SK-N-SH treated with all-trans-retinoic acid at 6 μM for 48 hours (cell line): Measurements from ENCODE around the gene ERBB3.
A peak's percentile ranks its signal among the peaks of the same experiment; 100 is the strongest.

ENCODE experiments used
- ATAC-seq: fragments of 200-7000 bp; cut with Tn5 transposase; 3 replicates; pipeline ENCODE4 v1.9.1; 2020; ENCODE audit warnings: mild to moderate bottlenecking, moderate library complexity
- CREB5 ChIP-seq: fragments of 250-450 bp; sonication (Bioruptor Pico); IDR thresholded peaks from 2 replicates; pipeline ENCODE4 v1.5.1; 2020; ENCODE audit warnings: low read depth, mild to moderate bottlenecking, moderate library complexity
- CSDC2 ChIP-seq: fragments of 250-450 bp; sonication (Bioruptor Pico); IDR thresholded peaks from 2 replicates; pipeline ENCODE4 v1.5.0; 2020; ENCODE audit warnings: mild to moderate bottlenecking, moderate library complexity
- CSRNP3 ChIP-seq: fragments of 250-450 bp; sonication (Bioruptor Pico); IDR thresholded peaks from 2 replicates; pipeline ENCODE4 v1.5.1; 2021; ENCODE audit warnings: mild to moderate bottlenecking, moderate library complexity
- ESRRG ChIP-seq: fragments of 250-450 bp; sonication (Bioruptor Pico); IDR thresholded peaks from 2 replicates; pipeline ENCODE4 v1.6.1; 2021; ENCODE audit warnings: mild to moderate bottlenecking
- GLIS3 ChIP-seq: fragments of 250-450 bp; sonication (Bioruptor Pico); IDR thresholded peaks from 2 replicates; pipeline ENCODE4 v1.5.0; 2020; ENCODE audit warnings: mild to moderate bottlenecking, moderate library complexity
- ISL1 ChIP-seq: fragments of 250-450 bp; sonication (Bioruptor Pico); IDR thresholded peaks from 2 replicates; pipeline ENCODE4 v2.1.2; 2022; ENCODE audit warnings: mild to moderate bottlenecking, moderate library complexity
- OSR1 ChIP-seq: fragments of 250-450 bp; sonication (Bioruptor Pico); IDR thresholded peaks from 2 replicates; pipeline ENCODE4 v1.8.0; 2022; ENCODE audit warnings: moderate library complexity, mild to moderate bottlenecking, inconsistent platforms
- PATZ1 ChIP-seq: fragments of 250-450 bp; sonication (Bioruptor Pico); IDR thresholded peaks from 2 replicates; pipeline ENCODE4 v1.8.0; 2020; ENCODE audit warnings: mild to moderate bottlenecking, moderate library complexity, borderline replicate concordance
- POU6F1 ChIP-seq: fragments of 250-450 bp; sonication (Bioruptor Pico); IDR thresholded peaks from 2 replicates; pipeline ENCODE4 v1.8.0; 2021; ENCODE audit warnings: low read depth, mild to moderate bottlenecking, moderate library complexity, borderline replicate concordance
- PPARA ChIP-seq: fragments of 250-450 bp; sonication (Bioruptor Pico); IDR thresholded peaks from 2 replicates; pipeline ENCODE4 v1.5.0; 2020; ENCODE audit warnings: mild to moderate bottlenecking, borderline replicate concordance
- SNAI2 ChIP-seq: fragments of 250-450 bp; sonication (Bioruptor Pico); IDR thresholded peaks from 2 replicates; pipeline ENCODE4 v1.5.0; 2020; ENCODE audit warnings: mild to moderate bottlenecking, moderate library complexity
- TCF4 ChIP-seq: fragments of 250-450 bp; sonication (Bioruptor Pico); IDR thresholded peaks from 2 replicates; pipeline ENCODE4 v1.8.0; 2021; ENCODE audit warnings: mild to moderate bottlenecking, moderate library complexity, borderline replicate concordance
- TOX ChIP-seq: fragments of 250-450 bp; sonication (Bioruptor Pico); IDR thresholded peaks from 2 replicates; pipeline ENCODE4 v1.8.0; 2021; ENCODE audit warnings: mild to moderate bottlenecking, moderate library complexity, borderline replicate concordance
- TSHZ2 ChIP-seq: fragments of 250-450 bp; sonication (Bioruptor Pico); IDR thresholded peaks from 2 replicates; pipeline ENCODE4 v1.5.0; 2020; ENCODE audit warnings: mild to moderate bottlenecking, moderate library complexity
- ZNF565 ChIP-seq: fragments of 450-650 bp; formaldehyde crosslinking; conservative IDR thresholded peaks from 2 replicates; pipeline ENCODE4 v1.5.0; 2020; ENCODE audit warnings: low read depth, mild to moderate bottlenecking, moderate library complexity
- ZNF70 ChIP-seq: fragments of 450-650 bp; formaldehyde crosslinking; IDR thresholded peaks from 2 replicates; pipeline ENCODE4 v1.5.0; 2020; ENCODE audit warnings: mild to moderate bottlenecking, moderate library complexity
- ZNF8 ChIP-seq: fragments of 450-650 bp; formaldehyde crosslinking; IDR thresholded peaks from 2 replicates; pipeline ENCODE4 v1.5.0; 2020; ENCODE audit warnings: mild to moderate bottlenecking, moderate library complexity

Gene ERBB3

GRCh38 chr12:56103823-56104108 is 23.8 kb downstream of the ERBB3 start:
- no peak for ATAC-seq

GRCh38 chr12:56104109-56104814 is 24.3 kb downstream of the ERBB3 start, which contains the start of gene PA2G4:
PA2G4 (plus strand) TSS chr12:56104559; CDS start chr12:56104738, 179 bp downstream.
- ATAC-seq = peak; percentile 99
- TF ChIP-seq CSDC2 (CRISPR knock-in tag) = no peak

More at GRCh38 chr12:56103823-56104108, 23.8 kb downstream of the ERBB3 start:
- 0 out of 2 replicates have a peak, but pooled peaks have one; percentile 40 for TF ChIP-seq CSRNP3
- no peak for TF ChIP-seq PPARA (CRISPR knock-in tag)
- TF ChIP-seq PATZ1 = no peak
- TF ChIP-seq GLIS3 (CRISPR knock-in tag) = no peak

- TF ChIP-seq ZNF565 (no peak), CSDC2 (CRISPR knock-in tag) (no peak), ISL1 (CRISPR knock-in tag) (no peak), TSHZ2 (CRISPR knock-in tag) (no peak), OSR1 (no peak)
- TF ChIP-seq, all 23 proteins: peak for 0
- ATAC-seq = peak; percentile 40
Observed at GRCh38 chr12:56104815-56105608, 25.0 kb downstream of the ERBB3 start.

GRCh38 chr12:56105609-56105902 is 25.6 kb downstream of the ERBB3 start:
- no peak for ATAC-seq
- no peak for TF ChIP-seq TOX (CRISPR knock-in tag)
- TF ChIP-seq SNAI2 (CRISPR knock-in tag) = no peak
- TF ChIP-seq ISL1 (CRISPR knock-in tag) = no peak
- TF ChIP-seq CSDC2 (CRISPR knock-in tag) = no peak
- TF ChIP-seq PPARA (CRISPR knock-in tag) = no peak
- TF ChIP-seq ZNF70 = no peak
- TF ChIP-seq TSHZ2 (CRISPR knock-in tag) = no peak
- no peak for TF ChIP-seq ZNF8
- no peak for TF ChIP-seq CSRNP3
- no peak for TF ChIP-seq ZNF565
- TF ChIP-seq POU6F1 (CRISPR knock-in tag) = no peak
- TF ChIP-seq CREB5 = no peak
- no peak for TF ChIP-seq TCF4 (CRISPR knock-in tag)
- no peak for TF ChIP-seq ESRRG
